HG02852 (cell line): Measurements from ENCODE around the gene BMPR2.
"Not testable (repeated sequence)": the region's sequence is repeated elsewhere in the genome, so short reads cannot be mapped to it uniquely, and the experiment has no call there.

ENCODE experiments used
- ATAC-seq: cut with Tn5 transposase; IDR thresholded peaks from one replicate; pipeline ENCODE4 v1.9.1; 2021; ENCODE audit warnings: mild to moderate bottlenecking, moderate library complexity; ENCODE audit not compliant: unreplicated experiment

Gene BMPR2

GRCh38 chr2:202378662-202379358, 2.7 kb downstream of the BMPR2 start:
- no peak for ATAC-seq

DNA sequence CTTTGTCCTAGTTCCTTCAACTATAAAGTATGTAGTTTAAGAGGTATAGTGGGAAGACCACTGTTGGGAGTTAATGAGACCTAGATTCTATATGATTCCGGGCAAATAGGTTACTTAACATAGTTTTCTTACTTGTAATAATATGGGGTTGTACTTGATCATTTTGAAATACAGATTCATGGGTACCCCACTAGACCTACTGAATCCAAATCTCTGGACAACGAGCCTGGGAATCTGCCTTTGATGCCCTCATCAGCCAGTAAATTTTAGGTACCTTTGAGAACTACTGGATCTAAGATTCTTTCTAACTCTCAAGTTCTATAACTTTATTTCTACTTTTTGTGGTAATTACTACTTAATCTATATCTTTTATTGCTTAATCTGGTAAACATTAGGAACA, 6.6 kb downstream of the BMPR2 start:
- ATAC-seq, result no peak

DNA sequence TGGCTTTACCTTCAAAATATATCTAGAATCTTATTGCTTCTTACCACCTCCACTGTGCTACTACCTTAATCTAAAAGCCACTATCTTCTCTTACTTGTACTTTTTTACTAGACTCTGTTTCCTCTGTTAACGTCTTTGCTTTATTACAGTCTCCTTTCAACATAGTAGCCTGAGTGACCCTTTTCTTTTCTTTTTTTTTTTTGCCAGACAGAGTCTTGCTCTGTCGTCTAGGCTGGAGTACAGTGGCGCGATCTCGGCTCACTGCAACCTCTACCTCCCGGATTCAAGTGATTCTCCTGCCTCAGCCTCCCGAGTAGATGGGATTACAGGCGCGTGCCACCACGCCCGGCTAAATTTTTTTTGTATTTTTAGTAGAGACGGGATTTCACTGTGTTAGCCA, 10.4 kb downstream of the BMPR2 start:
- not testable (repeated sequence) for ATAC-seq

DNA sequence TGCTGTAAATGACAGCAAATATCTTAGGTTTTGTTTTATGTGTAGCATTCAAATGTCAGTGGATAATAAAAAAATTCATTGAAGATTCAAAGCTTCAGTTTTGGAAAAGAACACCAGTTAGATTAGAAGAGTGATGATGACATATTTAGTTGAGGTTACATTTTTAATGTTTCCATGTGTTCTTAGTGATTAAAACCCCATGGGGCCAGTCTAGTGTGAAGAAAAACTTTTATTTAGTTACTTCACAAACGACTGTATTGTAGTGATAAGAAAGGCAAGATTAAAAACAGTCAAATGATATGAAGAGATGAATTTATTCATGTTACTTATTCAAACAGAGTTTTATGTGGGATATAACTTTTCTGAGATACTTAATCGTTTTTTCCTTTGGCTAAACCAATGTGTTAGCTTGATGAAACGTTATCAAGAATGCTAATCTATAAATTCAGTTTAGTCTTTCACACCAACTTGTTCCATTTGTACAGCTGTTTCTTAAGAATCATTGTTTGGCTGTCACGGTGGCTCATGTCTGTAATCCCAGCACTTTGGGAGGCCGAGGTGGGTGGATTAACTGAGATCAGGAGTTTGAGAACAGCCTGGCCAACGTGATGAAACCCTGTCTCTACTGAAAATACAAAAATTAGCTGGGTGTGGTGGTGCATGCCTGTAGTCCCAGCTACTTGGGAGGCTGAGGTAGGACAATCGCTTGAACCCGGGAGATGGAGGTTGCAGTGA, 11.6 kb downstream of the BMPR2 start:
- no peak for ATAC-seq

DNA sequence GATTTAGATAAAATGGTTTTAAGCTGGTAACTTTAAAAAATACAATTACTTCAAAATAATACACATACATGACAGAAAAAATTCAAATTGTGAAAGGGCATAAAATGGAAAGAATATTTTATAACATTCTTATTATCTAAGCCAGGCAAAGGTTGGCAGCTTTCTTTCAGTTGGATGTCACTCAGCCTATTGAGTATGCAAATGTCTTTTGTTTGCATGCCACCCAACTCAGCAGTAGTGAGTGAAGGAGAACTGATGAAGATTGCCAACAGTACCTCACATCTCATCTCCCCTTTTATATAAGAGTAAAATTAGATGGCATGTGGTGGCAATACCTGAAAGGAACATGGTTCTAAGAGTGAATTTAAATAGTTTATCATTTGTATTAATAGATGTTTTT, 24.8 kb downstream of the BMPR2 start:
- no peak for ATAC-seq

DNA sequence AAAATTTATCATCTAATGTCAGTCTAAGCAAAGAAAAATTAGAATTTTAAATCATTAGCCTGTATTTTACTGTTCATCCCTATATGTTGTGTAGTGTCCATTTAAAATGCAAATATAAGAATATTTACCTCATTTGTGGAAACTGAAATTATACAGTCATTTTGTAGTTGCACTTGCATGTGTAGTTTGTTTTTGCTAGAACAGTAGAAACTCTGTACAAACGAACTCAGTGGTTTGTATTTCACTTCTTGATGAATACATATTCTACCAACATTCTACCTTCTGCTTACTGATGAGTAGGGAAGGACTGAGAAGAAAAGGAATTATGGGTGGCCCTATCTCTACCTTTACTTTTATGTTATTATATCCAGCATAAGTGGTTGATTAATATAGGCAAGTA, 29.7 kb downstream of the BMPR2 start:
- ATAC-seq, result no peak

- ATAC-seq, result no peak
These were observed 30.4 kb downstream of the BMPR2 start for GRCh38 chr2:202406445-202406978.

GRCh38 chr2:202408546-202409140, 32.5 kb downstream of the BMPR2 start:
- ATAC-seq, result no peak

- no peak for ATAC-seq
These were observed 34.0 kb downstream of the BMPR2 start for GRCh38 chr2:202410092-202410491.

DNA sequence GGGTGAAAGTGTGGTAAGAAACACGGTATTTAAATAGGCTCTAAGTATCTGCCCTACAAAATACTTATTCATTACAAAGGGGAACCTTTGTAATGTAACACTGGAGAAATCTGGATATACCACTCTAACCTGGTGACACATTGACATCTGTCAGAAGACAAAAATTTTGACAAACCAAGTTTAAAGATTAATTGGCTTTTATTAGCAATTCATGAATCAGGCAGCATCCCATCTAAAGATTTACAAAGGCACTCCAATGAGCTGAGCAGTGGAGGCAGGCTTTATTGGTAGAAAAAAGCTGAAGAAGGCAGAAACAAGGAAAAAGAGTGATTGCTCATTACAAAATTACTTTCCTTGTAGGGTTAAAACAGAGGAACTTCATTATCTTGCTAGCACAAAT, 35.0 kb downstream of the BMPR2 start:
- ATAC-seq, result no peak

DNA sequence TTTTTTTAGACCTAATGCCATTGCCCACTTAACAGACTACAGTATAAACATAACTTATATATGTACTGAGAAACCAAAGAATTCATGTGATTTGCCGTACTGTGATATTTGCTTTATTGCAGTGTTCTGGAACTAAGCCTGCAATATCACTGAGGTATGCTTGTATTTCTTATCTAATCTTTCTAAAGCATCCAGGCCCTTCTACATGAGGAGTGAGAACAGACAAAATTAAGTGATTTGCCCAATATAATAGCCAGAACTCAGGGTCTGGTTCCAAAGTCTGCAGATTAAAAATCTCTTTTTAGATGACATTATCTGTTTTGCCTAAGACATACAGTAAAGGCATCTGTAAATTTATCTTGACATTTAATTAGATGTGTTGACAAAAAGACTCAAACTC, 41.9 kb downstream of the BMPR2 start:
- ATAC-seq, result no peak

DNA sequence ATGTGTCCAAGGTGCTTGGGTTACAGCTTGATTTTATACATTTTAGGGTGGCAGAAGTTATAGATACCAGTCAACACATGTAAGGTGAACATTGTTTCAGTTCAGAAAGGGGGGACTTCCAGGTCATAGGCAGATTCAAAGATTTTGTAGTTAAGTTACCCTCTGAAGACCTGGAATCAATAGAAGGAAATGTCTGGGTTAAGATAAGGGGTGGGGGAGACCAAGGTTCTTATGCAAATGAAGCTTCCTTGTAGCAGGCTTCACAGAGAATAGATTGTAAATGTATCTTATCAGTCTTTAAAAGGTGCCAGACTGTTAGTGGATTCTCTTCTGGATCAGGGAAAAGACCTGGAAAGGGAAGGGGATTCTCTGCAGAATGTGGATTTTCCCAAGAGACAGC, 42.4 kb downstream of the BMPR2 start:
- ATAC-seq, result no peak

GRCh38 chr2:202423139-202423538, 47.0 kb downstream of the BMPR2 start:
- no peak for ATAC-seq

- no peak for ATAC-seq
These were observed 48.9 kb downstream of the BMPR2 start for GRCh38 chr2:202425036-202425435.

GRCh38 chr2:202426751-202427150, 50.6 kb downstream of the BMPR2 start:
- no peak for ATAC-seq

GRCh38 chr2:202429164-202429980, 53.2 kb downstream of the BMPR2 start:
- ATAC-seq, result no peak

- no peak for ATAC-seq
These were observed 56.6 kb downstream of the BMPR2 start for GRCh38 chr2:202432776-202433175.

GRCh38 chr2:202434472-202434871, 58.3 kb downstream of the BMPR2 start:
- no peak for ATAC-seq

GRCh38 chr2:202436626-202437025, 60.5 kb downstream of the BMPR2 start:
- no peak for ATAC-seq

DNA sequence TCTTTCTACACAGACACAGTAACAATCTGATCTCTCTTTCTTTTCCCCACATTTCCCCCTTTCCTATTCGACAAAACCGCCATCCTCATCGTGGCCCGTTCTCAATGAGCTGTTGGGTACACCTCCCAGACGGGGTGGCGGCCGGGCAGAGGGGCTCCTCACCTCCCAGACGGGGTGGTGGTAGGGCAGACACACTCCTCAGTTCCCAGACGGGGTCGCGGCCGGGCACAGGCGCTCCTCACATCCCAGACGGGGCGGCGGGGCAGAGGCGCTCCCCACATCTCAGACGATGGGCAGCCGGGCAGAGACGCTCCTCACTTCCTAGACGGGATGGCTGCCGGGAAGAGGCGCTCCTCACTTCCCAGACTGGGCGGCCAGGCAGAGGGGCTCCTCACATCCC, 64.0 kb downstream of the BMPR2 start:
- ATAC-seq, result not testable (repeated sequence)

DNA sequence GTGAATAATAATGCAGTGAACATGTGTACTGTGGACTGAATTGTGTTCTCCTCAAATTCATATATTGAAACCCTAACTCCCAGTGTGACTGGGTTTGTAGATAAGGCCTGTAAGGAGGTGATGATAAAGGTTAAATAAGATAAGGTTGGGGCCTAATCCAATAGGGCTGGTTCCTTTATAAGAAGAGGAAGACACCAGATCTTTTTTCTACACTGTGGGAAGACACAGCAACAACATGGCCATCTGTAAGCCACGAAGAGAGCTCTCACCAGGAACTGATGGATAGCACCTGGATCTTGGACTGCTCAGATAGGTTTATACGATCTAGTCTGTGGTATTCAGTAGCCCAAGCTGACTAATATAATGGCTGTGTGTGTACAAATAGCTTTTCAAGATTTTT, 66.8 kb downstream of the BMPR2 start:
- no peak for ATAC-seq
